ENCODE data around the gene NUDT8.
A peak's percentile ranks its signal among the peaks of the same experiment; 100 is the strongest.
"Not testable (repeated sequence)": the region's sequence is repeated elsewhere in the genome, so short reads cannot be mapped to it uniquely, and the experiment has no call there.

The NUDT8 gene

DNA sequence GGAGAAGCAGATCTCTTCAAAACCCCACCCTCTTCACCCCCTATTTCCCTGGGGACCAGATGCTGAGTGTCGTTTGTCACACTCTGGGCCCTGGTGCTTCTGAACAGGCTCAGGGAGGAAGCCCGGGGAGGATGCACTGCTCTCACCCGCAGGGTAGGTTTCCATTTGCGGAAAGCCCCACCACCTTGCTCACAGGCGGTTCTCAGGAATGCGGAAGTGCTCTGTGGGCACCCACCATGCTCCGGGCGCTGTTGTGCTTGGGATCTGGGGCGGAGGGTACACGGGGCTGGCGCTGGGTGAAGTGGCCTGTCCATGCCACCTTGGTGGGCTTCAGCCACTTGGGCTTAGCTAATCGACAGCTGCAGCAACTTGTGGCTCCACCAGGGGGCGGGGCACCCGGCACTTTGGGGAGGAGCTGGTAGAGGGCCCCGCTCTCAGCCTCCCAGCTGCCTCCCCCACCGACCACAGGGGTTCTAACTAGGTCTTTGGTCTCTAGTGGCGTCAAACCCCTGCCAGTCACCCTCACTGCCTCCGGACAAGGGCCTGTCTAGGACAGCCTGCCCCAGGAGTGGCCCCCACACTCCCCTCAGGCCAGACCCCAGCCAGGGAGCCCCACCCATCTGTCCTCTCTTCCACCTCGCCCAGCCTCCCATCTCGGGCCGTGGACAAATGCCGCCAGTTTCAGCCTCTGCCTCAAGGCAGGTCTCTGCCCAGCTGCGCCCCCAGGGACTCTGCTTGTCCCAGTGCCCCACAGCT, 15.6 kb downstream of the NUDT8 start:
- DNase-seq (ENCODE audit: extremely low read depth in 1 of 2, low read depth in 1 of 2): peak; percentile 73 to 83

DNA sequence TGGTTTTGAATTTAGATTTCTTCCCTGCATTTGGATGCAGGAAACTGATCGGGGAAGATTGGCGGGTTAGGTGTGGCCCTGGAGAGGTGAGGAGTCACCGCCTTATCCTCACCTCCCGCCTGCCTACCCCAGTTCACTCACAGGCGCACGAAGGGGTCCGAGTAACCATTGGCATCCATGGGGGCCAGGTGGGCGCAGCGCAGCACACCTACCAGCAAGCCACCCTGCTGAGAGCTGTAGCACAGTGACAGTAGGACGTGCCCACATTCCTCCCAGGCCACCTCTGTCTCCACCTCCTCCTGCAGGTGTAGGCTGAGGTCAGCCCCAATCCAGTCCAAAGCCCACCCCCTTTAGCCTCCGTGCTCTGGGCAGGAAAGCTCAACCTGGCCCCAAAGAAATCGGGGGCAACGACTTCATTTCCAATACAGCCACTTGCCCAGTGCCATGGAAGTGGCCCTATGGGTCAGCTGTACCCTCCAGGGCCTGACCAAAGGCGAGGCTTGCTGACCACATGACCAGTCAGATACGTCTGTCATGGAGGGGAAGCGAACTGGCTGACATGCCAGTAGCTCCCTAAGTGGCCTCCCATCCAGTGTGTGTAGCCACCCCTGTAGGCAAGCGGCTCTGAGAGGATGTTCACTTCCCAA, 16.3 kb downstream of the NUDT8 start:
- no peak for DNase-seq (ENCODE audit: extremely low read depth in 1 of 2, low read depth in 1 of 2)

DNA sequence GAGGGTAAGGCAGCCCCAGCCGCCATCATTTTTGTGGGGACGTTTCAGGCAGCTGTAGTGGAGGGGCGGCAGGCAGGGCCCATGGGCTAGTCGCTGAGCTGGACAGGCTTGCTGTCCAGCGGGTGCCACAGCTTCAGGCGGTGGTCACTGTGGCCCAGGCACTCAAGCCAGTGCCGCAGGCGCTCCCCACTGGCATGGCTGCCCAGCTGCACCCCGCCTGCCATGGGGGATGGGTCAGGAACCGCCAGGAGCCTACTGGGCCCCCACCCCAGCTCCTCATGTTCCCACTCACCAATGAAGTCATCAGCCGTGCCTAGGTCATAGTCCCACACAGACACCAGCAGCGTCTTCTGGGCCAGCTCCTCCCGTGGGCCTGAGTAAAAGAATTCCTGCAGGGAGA, 17.0 kb downstream of the NUDT8 start:
- DNase-seq (ENCODE audit: extremely low read depth in 1 of 2, low read depth in 1 of 2): no peak

DNA sequence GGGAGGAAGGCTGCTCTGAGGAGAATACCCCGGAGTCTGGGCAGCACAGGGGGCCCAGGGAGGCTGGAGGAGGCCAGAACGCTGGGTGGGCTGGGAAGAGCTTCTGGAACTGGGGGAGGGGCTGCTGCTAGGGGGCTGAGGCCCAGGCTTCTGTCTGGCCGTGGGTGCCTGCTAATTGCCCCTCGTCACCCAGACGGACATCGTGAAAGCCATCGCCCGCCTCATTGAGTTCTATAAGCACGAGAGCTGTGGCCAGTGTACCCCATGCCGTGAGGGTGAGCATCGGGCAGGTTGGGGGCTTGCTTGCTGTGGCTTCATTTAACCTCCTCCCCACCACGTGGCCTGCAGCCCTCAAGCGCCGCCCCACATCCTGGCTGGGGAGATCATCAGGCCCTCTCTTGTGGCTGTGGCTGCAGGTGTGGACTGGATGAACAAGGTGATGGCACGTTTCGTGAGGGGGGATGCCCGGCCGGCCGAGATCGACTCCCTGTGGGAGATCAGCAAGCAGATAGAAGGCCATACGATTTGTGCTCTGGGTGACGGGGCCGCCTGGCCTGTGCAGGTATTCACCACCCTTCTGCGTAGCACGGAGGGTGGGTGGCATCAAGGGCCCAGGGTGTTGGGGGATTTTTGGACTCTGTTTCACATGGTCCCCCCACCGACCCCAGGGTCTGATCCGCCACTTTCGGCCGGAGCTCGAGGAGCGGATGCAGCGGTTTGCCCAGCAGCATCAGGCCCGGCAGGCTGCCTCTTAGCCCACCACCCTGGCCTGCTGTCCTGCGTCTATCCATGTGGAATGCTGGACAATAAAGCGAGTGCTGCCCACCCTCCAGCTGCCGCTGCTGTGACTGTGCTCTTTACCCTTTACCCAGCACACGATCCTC, 17.8 kb downstream of the NUDT8 start:
- DNase-seq (ENCODE audit: extremely low read depth in 1 of 2, low read depth in 1 of 2): no peak

DNA sequence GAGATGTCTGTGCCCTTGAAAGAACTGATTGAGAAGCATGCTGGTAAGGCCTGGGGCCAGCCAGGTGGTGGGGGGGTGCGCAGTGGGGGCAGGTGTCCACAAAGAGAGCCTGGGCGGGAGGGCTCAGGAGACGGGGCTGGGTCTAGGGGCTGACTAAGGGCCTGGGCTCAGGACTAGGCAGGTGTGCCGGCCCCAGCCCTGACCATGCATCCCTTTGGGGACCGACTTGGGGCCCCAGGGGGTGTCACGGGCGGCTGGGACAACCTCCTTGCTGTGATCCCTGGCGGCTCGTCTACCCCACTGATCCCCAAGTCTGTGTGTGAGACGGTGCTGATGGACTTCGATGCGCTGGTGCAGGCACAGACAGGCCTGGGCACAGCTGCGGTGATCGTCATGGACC, 18.6 kb downstream of the NUDT8 start:
- DNase-seq (ENCODE audit: extremely low read depth in 1 of 2, low read depth in 1 of 2): no peak

DNA sequence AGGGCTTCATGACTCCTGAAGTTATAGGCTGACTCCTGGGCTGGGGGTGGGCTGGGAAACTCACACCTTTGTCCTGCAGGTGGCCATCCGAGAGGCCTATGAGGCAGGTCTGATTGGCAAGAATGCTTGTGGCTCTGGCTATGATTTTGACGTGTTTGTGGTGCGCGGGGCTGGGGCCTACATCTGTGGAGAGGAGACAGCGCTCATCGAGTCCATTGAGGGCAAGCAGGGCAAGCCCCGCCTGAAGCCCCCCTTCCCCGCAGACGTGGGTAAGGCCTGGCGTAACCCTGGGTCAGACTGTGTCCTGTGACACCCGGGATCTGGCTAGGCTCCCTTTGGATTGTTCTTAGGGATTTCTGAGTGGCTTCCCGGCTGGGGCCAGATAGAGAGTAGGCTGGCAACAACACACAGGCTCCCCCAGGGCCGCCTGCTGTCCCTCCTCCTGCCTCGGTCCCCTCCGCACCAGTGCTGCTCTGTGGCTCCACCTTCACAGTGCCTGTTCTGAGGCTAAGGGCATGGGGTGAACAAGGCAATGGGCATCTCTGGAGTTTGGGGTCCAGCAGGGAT, 19.4 kb downstream of the NUDT8 start:
- no peak for DNase-seq (ENCODE audit: extremely low read depth in 1 of 2, low read depth in 1 of 2)

DNA sequence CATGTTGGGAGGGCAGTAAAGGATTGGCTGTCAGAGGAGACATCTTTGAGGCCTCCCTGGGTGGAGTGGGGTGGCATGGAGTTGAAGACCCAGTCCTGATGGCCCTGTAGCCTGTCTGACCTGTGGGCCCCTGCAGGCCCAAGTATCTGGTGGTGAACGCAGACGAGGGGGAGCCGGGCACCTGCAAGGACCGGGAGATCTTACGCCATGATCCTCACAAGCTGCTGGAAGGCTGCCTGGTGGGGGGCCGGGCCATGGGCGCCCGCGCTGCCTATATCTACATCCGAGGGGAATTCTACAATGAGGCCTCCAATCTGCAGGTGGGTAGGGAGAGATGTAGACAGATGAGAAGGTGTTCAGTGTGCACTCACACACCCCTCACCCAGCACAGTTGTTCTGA, 20.4 kb downstream of the NUDT8 start:
- DNase-seq (ENCODE audit: extremely low read depth in 1 of 2, low read depth in 1 of 2): no peak

DNA sequence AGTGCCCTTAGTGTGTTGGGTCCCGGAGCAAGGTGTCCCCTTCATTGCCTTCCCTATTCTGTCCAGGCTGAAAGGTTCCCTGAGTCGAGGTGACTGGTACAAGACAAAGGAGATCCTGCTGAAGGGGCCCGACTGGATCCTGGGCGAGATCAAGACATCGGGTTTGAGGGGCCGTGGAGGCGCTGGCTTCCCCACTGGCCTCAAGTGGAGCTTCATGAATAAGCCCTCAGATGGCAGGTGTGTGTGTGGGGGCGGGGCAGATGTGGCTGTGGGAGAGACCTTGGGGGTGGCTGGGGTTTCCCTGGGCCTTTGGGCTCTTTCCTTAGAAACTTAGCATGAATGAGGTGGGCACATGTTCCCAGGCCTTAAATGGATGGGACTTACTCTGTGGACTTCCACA, 21.3 kb downstream of the NUDT8 start:
- no peak for DNase-seq (ENCODE audit: extremely low read depth in 1 of 2, low read depth in 1 of 2)

DNA sequence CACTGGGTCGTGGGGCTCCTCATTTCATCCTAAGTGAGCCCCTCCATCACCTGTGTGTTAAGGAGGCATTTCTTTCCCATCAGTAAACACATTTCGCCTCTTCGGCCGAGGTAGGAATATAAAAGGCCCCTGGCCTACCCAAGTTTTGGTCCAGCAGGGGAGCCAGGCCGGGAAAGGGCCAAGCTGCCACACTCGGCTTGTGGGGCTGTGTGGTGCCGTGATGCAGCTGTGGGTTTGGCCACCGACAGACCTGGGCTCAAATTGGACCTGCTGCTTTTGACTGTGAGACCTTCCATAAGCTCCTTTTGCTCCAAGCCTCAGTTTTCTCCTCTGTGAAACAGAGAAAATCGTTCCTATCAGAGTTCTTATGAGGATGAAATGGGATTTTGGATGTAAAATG, 22.2 kb downstream of the NUDT8 start:
- no peak for DNase-seq (ENCODE audit: extremely low read depth in 1 of 2, low read depth in 1 of 2)

DNA sequence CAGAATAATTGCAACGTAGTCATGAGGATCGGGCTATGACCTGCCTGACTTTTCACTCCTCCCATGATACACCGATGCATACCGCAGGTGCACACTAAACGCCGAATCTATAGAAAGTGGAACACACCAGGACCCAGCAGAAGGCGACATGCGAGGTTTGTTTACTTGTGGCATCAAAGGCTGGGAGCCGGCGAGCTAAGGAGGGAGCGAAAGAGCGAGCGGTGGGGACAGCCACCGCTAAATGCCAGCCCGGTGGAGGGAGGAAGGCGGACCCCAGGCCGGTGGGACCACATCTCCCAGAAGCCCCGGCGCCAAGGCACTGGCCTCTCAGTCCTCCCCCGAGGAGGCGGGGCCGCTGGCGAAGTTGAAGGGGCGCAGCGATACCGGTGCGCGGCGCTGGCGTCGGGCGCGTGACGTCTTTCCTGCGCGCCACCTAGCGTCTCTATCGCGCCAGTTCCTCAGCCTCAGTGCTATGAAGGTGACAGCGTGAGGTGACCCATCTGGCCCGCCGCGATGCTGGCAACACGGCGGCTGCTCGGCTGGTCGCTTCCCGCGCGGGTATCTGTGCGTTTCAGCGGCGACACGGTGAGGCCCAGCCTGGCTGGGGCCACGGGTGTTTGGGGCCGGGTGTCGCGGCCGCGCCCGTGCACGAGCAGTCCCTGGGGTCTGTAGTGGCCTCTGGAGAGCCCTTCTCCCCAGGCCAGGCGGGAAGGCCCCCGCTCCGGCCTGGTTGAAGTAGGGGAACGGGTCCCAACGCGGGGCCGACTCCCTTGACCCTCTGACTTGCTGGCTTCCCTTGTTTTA, 23.0 kb downstream of the NUDT8 start, which contains the start of gene NDUFV1:
TSS of gene NDUFV1 (plus strand) at position 445 of the 804 bp plus-strand sequence. CDS start at position 514, 69 bp downstream.
- peak; percentile 92 to 96 for DNase-seq (ENCODE audit: extremely low read depth in 1 of 2, low read depth in 1 of 2)

DNA sequence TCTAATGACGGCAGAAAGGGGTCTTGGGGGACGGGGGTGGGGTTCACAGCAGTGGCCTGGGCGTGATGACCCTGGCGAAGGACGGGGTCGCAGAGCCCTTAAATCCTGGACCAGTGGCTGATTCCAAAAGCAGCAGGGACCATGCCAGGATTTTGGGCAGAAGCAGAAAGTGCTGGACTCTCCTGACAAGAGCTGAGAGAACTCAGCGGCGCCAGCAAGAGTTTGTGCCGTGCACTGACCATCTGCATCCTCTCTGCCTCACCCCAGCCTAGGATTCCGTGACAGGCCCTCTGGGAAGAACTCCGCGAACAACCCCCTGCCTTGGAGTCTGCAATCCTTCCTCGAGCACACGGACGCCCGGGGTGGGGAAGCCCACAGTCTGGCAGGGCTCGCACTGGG, 23.6 kb downstream of the NUDT8 start:
- DNase-seq (ENCODE audit: extremely low read depth in 1 of 2, low read depth in 1 of 2): no peak

DNA sequence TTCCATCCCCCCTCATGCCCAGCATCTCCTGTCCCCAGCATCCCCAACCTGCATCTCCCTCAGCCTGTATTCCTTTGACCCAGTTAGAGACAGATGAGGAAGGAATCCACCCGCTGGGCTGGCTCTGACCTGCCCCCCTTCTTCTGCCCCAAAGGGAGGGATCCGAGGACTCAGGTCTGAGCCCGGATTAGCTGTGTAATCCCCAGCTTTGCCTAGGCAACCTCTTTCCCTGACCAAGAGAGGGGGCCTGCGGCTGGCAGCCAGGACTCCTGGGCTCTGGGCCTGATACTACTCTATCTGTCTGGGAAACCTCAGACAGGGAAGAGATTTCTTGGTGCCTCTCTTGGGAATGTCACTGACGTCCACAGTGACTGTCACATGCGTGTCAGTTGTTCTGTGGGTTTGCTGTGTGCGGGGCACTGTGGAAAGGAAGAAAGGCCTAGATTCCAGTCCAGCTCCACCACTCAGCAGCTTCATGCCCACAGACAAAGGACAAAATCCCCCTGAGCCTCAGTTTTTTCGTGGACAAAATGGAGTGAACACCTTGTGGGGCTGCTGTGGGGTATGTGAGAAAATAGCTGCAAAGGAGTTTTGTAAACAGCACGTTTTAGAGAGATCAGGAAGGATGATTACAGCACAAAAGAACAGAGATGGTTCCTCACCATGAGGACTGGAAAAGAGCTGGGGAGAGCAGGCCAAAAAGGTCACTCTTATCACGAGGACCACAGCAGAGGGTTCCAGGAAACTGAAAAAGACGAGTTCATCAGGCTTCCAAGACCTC, 24.3 kb downstream of the NUDT8 start:
- DNase-seq (ENCODE audit: extremely low read depth in 1 of 2, low read depth in 1 of 2): no peak

DNA sequence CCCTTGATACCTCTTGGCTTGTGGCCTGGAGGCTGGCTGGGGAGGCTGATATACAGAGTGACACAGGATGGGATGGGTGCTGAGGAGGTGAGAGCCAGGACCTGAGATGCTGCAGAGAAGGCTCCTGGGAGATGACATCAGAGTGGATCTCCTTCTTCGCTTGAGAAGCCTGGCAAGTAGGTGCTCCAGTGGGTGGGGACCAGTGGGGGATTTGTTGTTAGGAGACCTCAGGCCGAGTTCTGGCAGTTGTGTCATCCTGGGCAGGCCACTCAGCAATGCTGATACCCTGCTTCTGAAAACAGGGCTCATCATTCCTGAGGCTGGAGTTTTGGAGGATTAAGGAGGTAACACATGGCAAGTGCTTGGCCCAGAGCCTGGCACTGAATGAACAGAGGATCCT, 24.9 kb downstream of the NUDT8 start:
- no peak for DNase-seq (ENCODE audit: extremely low read depth in 1 of 2, low read depth in 1 of 2)

DNA sequence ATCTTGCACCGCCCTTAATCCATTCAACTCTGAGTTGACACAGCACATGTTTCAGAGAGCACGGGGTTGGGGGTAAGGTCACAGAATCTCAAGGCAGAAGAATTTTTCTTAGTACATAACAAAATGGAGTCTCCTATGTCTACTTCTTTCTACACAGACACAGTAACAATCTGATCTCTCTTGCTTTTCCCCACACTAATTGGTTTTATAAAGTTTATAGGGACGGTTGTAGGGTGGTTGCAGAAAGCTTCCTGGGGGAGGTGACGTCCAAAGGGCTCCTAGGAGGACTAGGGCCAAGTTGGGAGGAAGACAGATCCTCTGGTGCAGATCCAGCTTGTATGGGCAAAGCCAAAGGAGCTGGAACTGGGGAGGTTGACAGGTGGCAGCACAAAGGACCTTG, 25.6 kb downstream of the NUDT8 start:
- not testable (repeated sequence) for DNase-seq (ENCODE audit: extremely low read depth in 1 of 2, low read depth in 1 of 2)

DNA sequence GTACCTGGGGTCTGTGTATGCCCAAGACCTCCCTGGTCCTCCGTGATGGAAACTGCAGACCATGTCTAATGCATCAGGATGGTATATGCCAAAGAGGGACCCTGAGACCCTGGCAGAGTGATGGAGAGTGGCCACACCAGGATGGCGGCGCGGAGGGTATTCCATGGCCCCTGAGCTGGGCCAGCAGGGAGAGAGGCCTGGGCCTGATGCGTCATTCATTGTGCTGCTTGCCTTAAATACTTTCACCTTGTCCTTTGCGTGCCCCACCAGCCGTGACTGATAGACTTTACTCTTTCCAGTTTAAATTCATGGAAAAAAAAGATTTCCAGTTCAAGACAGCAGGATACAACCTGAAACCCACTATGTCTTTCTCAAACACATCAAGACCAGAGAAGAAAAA, 28.6 kb downstream of the NUDT8 start:
- no peak for DNase-seq (ENCODE audit: extremely low read depth in 1 of 2, low read depth in 1 of 2)

DNA sequence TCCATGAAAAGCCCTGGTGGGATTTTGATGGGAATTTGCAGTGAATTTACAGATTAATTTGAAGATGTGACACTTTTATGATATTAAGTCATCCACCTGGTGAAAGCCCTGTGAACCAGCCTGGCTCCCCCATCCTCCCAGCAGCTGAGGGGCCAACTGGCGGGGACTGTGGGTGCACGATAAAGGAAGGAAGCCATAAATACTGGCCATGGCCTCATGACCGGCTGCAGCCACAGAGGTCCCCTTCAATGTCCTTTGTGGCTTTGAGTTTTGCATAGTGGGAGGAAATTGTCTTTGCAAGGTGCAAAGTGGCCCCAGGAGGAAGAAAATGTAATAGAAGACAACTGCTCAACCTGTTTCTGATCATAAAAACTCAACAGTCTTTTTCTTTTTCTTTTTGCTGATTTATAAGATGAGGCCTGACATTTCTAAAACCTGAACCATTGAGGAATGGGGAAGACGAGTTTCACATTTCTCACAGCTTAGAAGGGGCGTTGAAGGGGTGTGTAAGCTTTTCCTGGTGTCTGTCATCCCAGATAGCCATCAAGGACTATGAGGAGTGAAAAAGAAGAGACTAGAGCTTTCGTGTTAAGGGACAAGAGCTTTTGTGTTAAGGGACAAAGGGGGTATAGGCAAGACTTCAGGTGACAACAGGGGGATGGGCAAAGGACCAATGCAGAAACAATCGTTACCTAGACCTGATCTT, 29.3 kb downstream of the NUDT8 start:
- no peak for DNase-seq (ENCODE audit: extremely low read depth in 1 of 2, low read depth in 1 of 2)

DNA sequence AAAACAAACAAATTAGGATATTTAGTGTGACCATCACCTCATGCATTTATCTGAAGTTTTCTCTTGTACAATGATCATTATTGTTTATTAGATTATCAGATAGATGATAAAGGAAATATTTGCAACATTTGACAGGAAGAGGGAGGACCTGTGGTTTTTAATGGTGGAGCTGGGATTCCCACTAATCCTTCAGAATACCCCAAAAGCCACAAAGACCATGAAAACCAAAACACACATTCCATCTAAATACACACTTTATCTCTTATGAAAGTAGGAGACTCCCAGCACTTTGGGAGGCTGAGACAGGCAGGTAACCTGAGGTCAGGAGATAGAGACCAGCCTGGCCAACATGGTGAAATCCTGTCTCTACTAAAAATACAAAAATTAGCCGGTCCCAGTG, 30.6 kb downstream of the NUDT8 start:
- DNase-seq (ENCODE audit: extremely low read depth in 1 of 2, low read depth in 1 of 2): no peak

DNA sequence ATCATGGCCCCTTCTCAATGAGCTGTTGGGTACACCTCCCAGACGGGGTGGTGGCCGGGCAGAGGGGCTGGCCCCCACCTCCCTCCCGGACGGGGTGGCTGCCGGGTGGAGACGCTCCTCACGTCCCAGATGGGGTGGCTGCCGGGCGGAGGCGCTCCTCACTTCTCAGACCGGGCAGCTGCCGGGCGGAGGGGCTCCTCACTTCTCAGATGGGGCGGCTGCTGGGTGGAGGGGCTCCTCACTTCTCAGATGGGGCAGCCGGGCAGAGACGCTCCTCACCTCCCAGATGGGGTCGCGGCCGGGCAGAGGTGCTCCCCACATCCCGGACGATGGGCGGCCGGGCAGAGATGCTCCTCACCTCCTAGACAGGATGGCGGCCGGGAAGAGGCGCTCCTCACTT, 31.8 kb downstream of the NUDT8 start:
- not testable (repeated sequence) for DNase-seq (ENCODE audit: extremely low read depth in 1 of 2, low read depth in 1 of 2)

DNA sequence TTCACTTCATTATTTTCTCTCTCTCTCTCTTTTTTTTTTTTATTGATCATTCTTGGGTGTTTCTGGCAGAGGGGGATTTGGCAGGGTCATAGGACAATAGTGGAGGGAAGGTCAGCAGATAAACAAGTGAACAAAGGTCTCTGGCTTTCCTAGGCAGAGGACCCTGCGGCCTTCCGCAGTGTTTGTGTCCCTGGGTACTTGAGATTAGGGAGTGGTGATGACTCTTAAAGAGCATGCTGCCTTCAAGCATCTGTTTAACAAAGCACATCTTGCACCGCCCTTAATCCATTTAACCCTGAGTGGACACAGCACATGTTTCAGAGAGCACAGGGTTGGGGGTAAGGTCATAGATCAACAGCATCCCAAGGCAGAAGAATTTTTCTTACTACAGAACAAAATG, 32.3 kb downstream of the NUDT8 start:
- DNase-seq (ENCODE audit: extremely low read depth in 1 of 2, low read depth in 1 of 2): not testable (repeated sequence)
